ENCODE results near the gene UAP1L1. TPM values are rescaled to one million over a fixed set of nuclear protein-coding genes. Genes with fewer than 3 reads are reported as not detected.

UAP1L1 gene
- total and polyA plus RNA-seq, 2 experiments from 2014 or later = 2.5 to 8.1 TPM

DNA sequence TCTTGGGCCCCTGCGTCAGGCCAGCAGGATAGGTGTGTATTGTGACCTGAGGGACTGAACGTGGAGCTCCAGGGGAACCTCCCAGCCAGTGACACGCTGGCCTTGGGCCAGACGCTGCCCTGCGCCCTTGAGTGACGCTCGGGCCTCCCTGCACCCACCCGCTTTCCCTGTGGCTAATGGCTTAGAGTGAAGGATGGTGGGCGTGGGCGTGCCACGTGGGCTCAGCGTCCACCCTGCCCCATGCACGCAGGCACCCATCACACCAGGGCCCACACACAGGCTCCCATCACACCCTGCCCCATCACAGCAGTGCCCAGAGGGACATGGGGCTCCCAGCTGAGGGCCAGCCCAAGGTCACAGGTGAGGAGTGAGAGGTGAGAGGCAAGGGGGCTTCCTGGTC, 40.3 kb upstream of the UAP1L1 start:
- TF ChIP-seq ZNF462 (CRISPR knock-in tag; IDR thresholded peaks at IDR 0.05) (no peak), EZH2 (IDR thresholded peaks at IDR 0.05; ENCODE audit: low read depth, unreplicated experiment) (no peak), NANOG (IDR thresholded peaks at IDR 0.05; ENCODE audit: borderline replicate concordance) (no peak), JUNB (IDR thresholded peaks at IDR 0.05; ENCODE audit: unreplicated experiment) (no peak), STAT1 (IDR thresholded peaks at IDR 0.05; ENCODE audit: unreplicated experiment) (no peak), ZNF331 (CRISPR knock-in tag; IDR thresholded peaks at IDR 0.05; ENCODE audit: low read depth) (no peak), ZNF114 (CRISPR knock-in tag; IDR thresholded peaks at IDR 0.05) (no peak), CREB1 (CRISPR knock-in tag; IDR thresholded peaks at IDR 0.05; ENCODE audit: low read depth) (no peak), POLR2AphosphoS5 (IDR thresholded peaks at IDR 0.05; ENCODE audit: low read depth) (no peak), REST (IDR thresholded peaks at IDR 0.05; ENCODE audit: unreplicated experiment) (no peak), EZH2phosphoT487 (IDR thresholded peaks at IDR 0.05; ENCODE audit: unreplicated experiment) (no peak)
- TF ChIP-seq, protein P1, sequence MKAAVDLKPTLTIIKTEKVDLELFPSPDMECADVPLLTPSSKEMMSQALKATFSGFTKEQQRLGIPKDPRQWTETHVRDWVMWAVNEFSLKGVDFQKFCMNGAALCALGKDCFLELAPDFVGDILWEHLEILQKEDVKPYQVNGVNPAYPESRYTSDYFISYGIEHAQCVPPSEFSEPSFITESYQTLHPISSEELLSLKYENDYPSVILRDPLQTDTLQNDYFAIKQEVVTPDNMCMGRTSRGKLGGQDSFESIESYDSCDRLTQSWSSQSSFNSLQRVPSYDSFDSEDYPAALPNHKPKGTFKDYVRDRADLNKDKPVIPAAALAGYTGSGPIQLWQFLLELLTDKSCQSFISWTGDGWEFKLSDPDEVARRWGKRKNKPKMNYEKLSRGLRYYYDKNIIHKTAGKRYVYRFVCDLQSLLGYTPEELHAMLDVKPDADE (IDR thresholded peaks at IDR 0.05) = no peak
- TF ChIP-seq, protein P2, sequence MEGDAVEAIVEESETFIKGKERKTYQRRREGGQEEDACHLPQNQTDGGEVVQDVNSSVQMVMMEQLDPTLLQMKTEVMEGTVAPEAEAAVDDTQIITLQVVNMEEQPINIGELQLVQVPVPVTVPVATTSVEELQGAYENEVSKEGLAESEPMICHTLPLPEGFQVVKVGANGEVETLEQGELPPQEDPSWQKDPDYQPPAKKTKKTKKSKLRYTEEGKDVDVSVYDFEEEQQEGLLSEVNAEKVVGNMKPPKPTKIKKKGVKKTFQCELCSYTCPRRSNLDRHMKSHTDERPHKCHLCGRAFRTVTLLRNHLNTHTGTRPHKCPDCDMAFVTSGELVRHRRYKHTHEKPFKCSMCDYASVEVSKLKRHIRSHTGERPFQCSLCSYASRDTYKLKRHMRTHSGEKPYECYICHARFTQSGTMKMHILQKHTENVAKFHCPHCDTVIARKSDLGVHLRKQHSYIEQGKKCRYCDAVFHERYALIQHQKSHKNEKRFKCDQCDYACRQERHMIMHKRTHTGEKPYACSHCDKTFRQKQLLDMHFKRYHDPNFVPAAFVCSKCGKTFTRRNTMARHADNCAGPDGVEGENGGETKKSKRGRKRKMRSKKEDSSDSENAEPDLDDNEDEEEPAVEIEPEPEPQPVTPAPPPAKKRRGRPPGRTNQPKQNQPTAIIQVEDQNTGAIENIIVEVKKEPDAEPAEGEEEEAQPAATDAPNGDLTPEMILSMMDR (conservative IDR thresholded peaks at IDR 0.05; ENCODE audit: low read depth in 2 of 2) = no peak

More for the DNA sequence above, 40.3 kb upstream of the UAP1L1 start:
- Histone ChIP-seq H3K9me2 (ENCODE audit: insufficient read depth) (no peaks in the 10 kb centered on the region), H3K27ac (ENCODE audit: low read depth) (no peak overlapping the region), H3K4me3 (no peak overlapping the region), H3F3A (replicated peaks; ENCODE audit: low read depth) (no peaks in the 10 kb centered on the region), H4K20me1 (replicated peaks; ENCODE audit: insufficient read depth) (no peaks in the 10 kb centered on the region), H3K79me2 (replicated peaks; ENCODE audit: insufficient read depth) (no peaks in the 10 kb centered on the region), H2AFZ (no peak overlapping the region), H3K36me3 (ENCODE audit: insufficient read depth) (no peaks in the 10 kb centered on the region), H3K27me3 (ENCODE audit: insufficient read depth) (no peaks in the 10 kb centered on the region), H3K4me1 (ENCODE audit: insufficient read depth) (no peaks in the 10 kb centered on the region), H3K4me2 (no peak overlapping the region)
- Mint-ChIP-seq H3K9me3 (no peaks in the 10 kb centered on the region), H3K36me3 (ENCODE audit: low read depth) (no peaks in the 10 kb centered on the region; the same call in 2 of the 3 replicates), H3K4me1 (no peaks in the 10 kb centered on the region), H3K27ac (no peak overlapping the region), H3K27me3 (ENCODE audit: insufficient read depth, low read depth, poor library complexity) (peaks cover 8% of the 10 kb centered on the region), H3K4me3 (no peak overlapping the region)
- no peak for ATAC-seq
- no peak for DNase-seq (ENCODE audit: low spot score)

All from GM23338 (cell line).